Neural progenitor cell (in vitro differentiated cells): ENCODE data around the gene MIB1. TPM values are rescaled to one million over a fixed set of nuclear protein-coding genes. Genes with fewer than 3 reads are reported as not detected.

Experiments used
- DNase-seq: peaks from one replicate; pipeline ENCODE4 v3.0.0-alpha.2; 2016; ENCODE audit warnings: low spot score
- H2AFZ ChIP-seq: fragments of 200-600 bp; sonication (generic); replicated peaks from 2 replicates; pipeline ENCODE4 v1.6.1; 2016; ENCODE audit warnings: antibody characterized with exemption
- H3F3A ChIP-seq: fragments of 200-600 bp; sonication (generic); 2 replicates; pipeline ENCODE4 v1.6.1; 2016; ENCODE audit warnings: antibody characterized with exemption, low read depth
- H3K27ac ChIP-seq: fragments of 200-600 bp; sonication (generic); 2 replicates; pipeline ENCODE4 v1.5.1; 2016; ENCODE audit warnings: mild to moderate bottlenecking
- H3K27me3 ChIP-seq: fragments of 200-600 bp; sonication (generic); 2 replicates; pipeline ENCODE4 v1.6.1; 2016; ENCODE audit warnings: mild to moderate bottlenecking, moderate library complexity
- H3K36me3 ChIP-seq: fragments of 200-600 bp; sonication (generic); 2 replicates; pipeline ENCODE4 v1.5.1; 2016
- H3K4me1 ChIP-seq: fragments of 200-600 bp; sonication (generic); 2 replicates; pipeline ENCODE4 v1.6.1; 2016; ENCODE audit warnings: mixed run types
- H3K4me2 ChIP-seq: fragments of 200-600 bp; sonication (generic); 2 replicates; pipeline ENCODE4 v1.6.1; 2016
- H3K4me3 ChIP-seq: fragments of 200-600 bp; sonication (generic); 2 replicates; pipeline ENCODE4 v1.5.1; 2016
- H3K79me2 ChIP-seq: fragments of 200-600 bp; sonication (generic); 2 replicates; pipeline ENCODE4 v1.6.1; 2016; ENCODE audit warnings: low read depth
- H3K9ac ChIP-seq: fragments of 200-600 bp; sonication (generic); 2 replicates; pipeline ENCODE4 v1.6.1; 2016
- H3K9me3 ChIP-seq: fragments of 200-600 bp; sonication (generic); 2 replicates; pipeline ENCODE4 v1.5.1; 2016; ENCODE audit warnings: low read depth
- H4K20me1 ChIP-seq: fragments of 200-600 bp; sonication (generic); 2 replicates; pipeline ENCODE4 v1.6.1; 2016; ENCODE audit warnings: low read depth
- H3K27ac Mint-ChIP-seq: 3 replicates; pipeline ENCODE4 v1.8.0; 2021; ENCODE audit warnings: mixed read lengths
- H3K27me3 Mint-ChIP-seq: 2 replicates; pipeline ENCODE4 v1.8.0; 2022; ENCODE audit warnings: low read depth, mild to moderate bottlenecking, inconsistent platforms, moderate library complexity, mixed read lengths; ENCODE audit not compliant: insufficient read depth
- H3K36me3 Mint-ChIP-seq: 3 replicates; pipeline ENCODE4 v1.8.0; 2021; ENCODE audit warnings: mixed read lengths
- H3K4me1 Mint-ChIP-seq: 3 replicates; pipeline ENCODE4 v1.8.0; 2021; ENCODE audit warnings: mixed read lengths
- H3K4me3 Mint-ChIP-seq: 3 replicates; pipeline ENCODE4 v1.8.0; 2021; ENCODE audit warnings: mild to moderate bottlenecking, moderate library complexity, mixed read lengths
- H3K9me3 Mint-ChIP-seq: 3 replicates; pipeline ENCODE4 v1.8.0; 2020; ENCODE audit warnings: mixed read lengths
- EZH2 ChIP-seq: fragments of 200-600 bp; sonication (generic); IDR thresholded peaks from 2 replicates; pipeline ENCODE4 v1.6.1; 2017; ENCODE audit warnings: antibody characterized with exemption, mild to moderate bottlenecking, moderate library complexity
- EZH2phosphoT487 ChIP-seq: fragments of 200-600 bp; sonication (generic); IDR thresholded peaks from 2 replicates; pipeline ENCODE4 v1.6.1; 2017; ENCODE audit warnings: antibody characterized with exemption
- total RNA-seq: library from RNA; depleted of rRNA; stranded (reverse); fragments of >200 nt; gene quantifications from 2 replicates; pipeline ENCODE4 v1.2.3, GENCODE V29; 2015; ENCODE audit warnings: low replicate concordance
- TF ChIP-seq, protein P1 (sequence below): fragments of 200-600 bp; sonication (generic); IDR thresholded peaks from 2 replicates; pipeline ENCODE4 v1.5.1; 2017; ENCODE audit warnings: antibody characterized with exemption, mild to moderate bottlenecking

MIB1 gene
- total RNA-seq, 1 donor from 2014 or later, result 112 TPM

DNA sequence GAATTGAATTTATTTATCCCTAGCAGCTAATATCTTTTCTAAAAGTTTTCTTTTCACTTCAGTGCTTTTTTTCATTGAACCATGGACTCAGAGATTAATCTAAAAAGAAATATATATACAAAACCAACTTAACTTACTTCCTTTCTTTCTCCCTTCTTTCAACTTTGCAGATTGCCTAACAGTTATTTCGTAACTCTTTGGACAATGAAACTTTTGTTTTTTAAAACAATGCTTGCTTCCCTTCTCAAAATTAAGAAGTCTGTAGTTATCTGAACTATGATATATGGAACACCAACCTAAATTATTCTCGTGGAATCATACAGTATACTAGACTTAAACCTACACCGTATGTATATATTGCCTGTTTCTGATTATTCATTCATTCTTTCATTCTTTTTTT, 62.9 kb downstream of the MIB1 start:
- H3K27me3 Mint-ChIP-seq, result no peaks in the 10 kb centered on the region
- no peak for TF ChIP-seq EZH2phosphoT487
- no peak for TF ChIP-seq EZH2
- TF ChIP-seq, protein P1, sequence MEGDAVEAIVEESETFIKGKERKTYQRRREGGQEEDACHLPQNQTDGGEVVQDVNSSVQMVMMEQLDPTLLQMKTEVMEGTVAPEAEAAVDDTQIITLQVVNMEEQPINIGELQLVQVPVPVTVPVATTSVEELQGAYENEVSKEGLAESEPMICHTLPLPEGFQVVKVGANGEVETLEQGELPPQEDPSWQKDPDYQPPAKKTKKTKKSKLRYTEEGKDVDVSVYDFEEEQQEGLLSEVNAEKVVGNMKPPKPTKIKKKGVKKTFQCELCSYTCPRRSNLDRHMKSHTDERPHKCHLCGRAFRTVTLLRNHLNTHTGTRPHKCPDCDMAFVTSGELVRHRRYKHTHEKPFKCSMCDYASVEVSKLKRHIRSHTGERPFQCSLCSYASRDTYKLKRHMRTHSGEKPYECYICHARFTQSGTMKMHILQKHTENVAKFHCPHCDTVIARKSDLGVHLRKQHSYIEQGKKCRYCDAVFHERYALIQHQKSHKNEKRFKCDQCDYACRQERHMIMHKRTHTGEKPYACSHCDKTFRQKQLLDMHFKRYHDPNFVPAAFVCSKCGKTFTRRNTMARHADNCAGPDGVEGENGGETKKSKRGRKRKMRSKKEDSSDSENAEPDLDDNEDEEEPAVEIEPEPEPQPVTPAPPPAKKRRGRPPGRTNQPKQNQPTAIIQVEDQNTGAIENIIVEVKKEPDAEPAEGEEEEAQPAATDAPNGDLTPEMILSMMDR, result no peak
- no peak overlapping the region for H3K4me3 ChIP-seq
- H3F3A ChIP-seq, result no peaks in the 10 kb centered on the region
- H3K9me3 ChIP-seq, result peaks cover 3% of the 10 kb centered on the region
- H3K9ac ChIP-seq, result no peak overlapping the region
- peaks cover 20% of the 10 kb centered on the region for H4K20me1 ChIP-seq
- H3K36me3 Mint-ChIP-seq, result peaks cover 33% of the 10 kb centered on the region
- peaks cover 34% of the 10 kb centered on the region for H3K36me3 ChIP-seq
- H2AFZ ChIP-seq, result no peak overlapping the region
- H3K4me1 ChIP-seq, result no peaks in the 10 kb centered on the region
- peaks cover under 1% of the 10 kb centered on the region for H3K9me3 Mint-ChIP-seq
- H3K27ac ChIP-seq, result no peak overlapping the region
- peaks cover 8% of the 10 kb centered on the region for H3K79me2 ChIP-seq
- H3K4me3 Mint-ChIP-seq, result no peak overlapping the region
- no peak overlapping the region for H3K27ac Mint-ChIP-seq
- no peaks in the 10 kb centered on the region for H3K27me3 ChIP-seq
- H3K4me2 ChIP-seq, result no peak overlapping the region
- DNase-seq, result no peak
- no peaks in the 10 kb centered on the region for H3K4me1 Mint-ChIP-seq

GRCh38 chr18:21805771-21806366, 65.3 kb downstream of the MIB1 start:
- H3K27me3 Mint-ChIP-seq, result no peaks in the 10 kb centered on the region
- H3K4me3 Mint-ChIP-seq, result no peak overlapping the region
- Histone ChIP-seq H3K79me2 (peaks cover 5% of the 10 kb centered on the region), H3K4me3 (no peak overlapping the region), H3K9ac (no peak overlapping the region), H3K4me1 (no peaks in the 10 kb centered on the region), H4K20me1 (peaks cover 12% of the 10 kb centered on the region), H2AFZ (no peak overlapping the region), H3K27me3 (no peaks in the 10 kb centered on the region), H3K36me3 (peaks cover 48% of the 10 kb centered on the region), H3K9me3 (peaks cover 20% of the 10 kb centered on the region), H3K4me2 (no peak overlapping the region), H3F3A (no peaks in the 10 kb centered on the region), H3K27ac (no peak overlapping the region)
- TF ChIP-seq EZH2 (no peak), EZH2phosphoT487 (no peak)
- TF ChIP-seq, protein P1, result no peak
- H3K36me3 Mint-ChIP-seq, result peaks cover 49% of the 10 kb centered on the region
- DNase-seq, result no peak
- H3K9me3 Mint-ChIP-seq, result peaks cover 18% of the 10 kb centered on the region
- no peaks in the 10 kb centered on the region for H3K4me1 Mint-ChIP-seq
- no peak overlapping the region for H3K27ac Mint-ChIP-seq

DNA sequence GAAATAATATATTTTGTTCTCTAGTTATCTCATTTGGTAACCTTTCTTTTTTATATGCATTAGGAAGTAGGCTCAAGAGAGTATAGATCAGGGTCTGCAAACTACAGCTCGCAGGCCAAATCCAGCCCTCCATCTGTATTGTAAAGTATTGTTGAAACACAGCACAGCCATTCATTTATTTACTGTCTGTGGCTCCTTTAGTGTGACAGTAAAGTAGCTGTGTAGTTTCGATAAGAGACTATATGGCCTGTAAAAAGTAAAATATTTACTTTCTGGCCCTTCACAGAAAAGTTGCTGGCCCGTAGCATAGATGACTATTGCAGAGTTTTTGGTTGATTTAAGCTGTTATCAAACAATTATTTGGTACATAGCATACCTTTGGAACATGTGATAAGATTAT, 67.6 kb downstream of the MIB1 start:
- Histone ChIP-seq H3F3A (no peaks in the 10 kb centered on the region), H4K20me1 (peaks cover 2% of the 10 kb centered on the region), H3K9ac (no peak overlapping the region), H3K4me1 (no peaks in the 10 kb centered on the region), H2AFZ (no peak overlapping the region), H3K36me3 (peaks cover 50% of the 10 kb centered on the region), H3K27me3 (no peaks in the 10 kb centered on the region), H3K27ac (no peak overlapping the region), H3K4me3 (no peak overlapping the region), H3K4me2 (no peak overlapping the region), H3K79me2 (no peaks in the 10 kb centered on the region), H3K9me3 (peaks cover 20% of the 10 kb centered on the region)
- no peak overlapping the region for H3K27ac Mint-ChIP-seq
- no peaks in the 10 kb centered on the region for H3K27me3 Mint-ChIP-seq
- H3K4me3 Mint-ChIP-seq, result no peak overlapping the region
- H3K9me3 Mint-ChIP-seq, result peaks cover 18% of the 10 kb centered on the region
- H3K36me3 Mint-ChIP-seq, result peaks cover 50% of the 10 kb centered on the region
- DNase-seq, result no peak
- H3K4me1 Mint-ChIP-seq, result no peaks in the 10 kb centered on the region
- TF ChIP-seq, protein P1, result no peak
- TF ChIP-seq EZH2, result no peak
- TF ChIP-seq EZH2phosphoT487, result no peak
